ENCODE measurements around the gene PTPRZ1. TPM values are rescaled to one million over a fixed set of nuclear protein-coding genes. Genes with fewer than 3 reads are reported as not detected.

PTPRZ1 gene
- total and polyA plus RNA-seq, 2 donors from 2014 or later, result 0.17 to 0.98 TPM

DNA sequence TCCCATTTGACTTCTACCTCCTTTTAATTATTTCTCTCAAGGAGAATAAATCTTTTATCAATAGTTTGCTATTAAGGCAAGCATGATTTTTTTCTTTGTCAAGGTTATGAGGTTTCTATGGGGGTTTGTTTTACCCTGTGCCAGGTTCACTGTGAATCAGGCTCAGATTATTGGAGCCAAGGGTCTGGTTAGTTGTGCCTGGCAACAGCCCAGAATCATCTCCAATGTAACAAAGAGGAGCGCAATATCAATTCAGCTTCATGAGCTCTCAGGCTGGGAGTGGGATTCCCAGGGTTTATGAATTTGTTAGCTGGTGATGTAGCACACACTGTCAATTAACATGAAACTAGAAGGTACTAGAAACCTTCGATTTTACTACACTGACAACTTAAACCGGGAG is 197.9 kb downstream of the PTPRZ1 start:
- intact Hi-C loops (cut with DNase I), result no loop called here
- no peak for DNase-seq
- no peak overlapping the region for H3K9ac ChIP-seq (ENCODE audit: low read length in 3 of 3)
- FAIRE-seq, result no peak
- peaks cover 0 to 4% (median 0%) of the 10 kb centered on the region in 3 donors for H3K36me3 ChIP-seq (ENCODE audit: control insufficient read depth in 2 of 3, insufficient read depth in 3 of 3, low read length in 3 of 3)
- TF ChIP-seq, protein P1, sequence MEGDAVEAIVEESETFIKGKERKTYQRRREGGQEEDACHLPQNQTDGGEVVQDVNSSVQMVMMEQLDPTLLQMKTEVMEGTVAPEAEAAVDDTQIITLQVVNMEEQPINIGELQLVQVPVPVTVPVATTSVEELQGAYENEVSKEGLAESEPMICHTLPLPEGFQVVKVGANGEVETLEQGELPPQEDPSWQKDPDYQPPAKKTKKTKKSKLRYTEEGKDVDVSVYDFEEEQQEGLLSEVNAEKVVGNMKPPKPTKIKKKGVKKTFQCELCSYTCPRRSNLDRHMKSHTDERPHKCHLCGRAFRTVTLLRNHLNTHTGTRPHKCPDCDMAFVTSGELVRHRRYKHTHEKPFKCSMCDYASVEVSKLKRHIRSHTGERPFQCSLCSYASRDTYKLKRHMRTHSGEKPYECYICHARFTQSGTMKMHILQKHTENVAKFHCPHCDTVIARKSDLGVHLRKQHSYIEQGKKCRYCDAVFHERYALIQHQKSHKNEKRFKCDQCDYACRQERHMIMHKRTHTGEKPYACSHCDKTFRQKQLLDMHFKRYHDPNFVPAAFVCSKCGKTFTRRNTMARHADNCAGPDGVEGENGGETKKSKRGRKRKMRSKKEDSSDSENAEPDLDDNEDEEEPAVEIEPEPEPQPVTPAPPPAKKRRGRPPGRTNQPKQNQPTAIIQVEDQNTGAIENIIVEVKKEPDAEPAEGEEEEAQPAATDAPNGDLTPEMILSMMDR (IDR thresholded peaks at IDR 0.05; ENCODE audit: borderline replicate concordance, extremely low read depth, insufficient read depth), result no peak
- H3K9me3 ChIP-seq (ENCODE audit: control insufficient read depth in 2 of 3, insufficient read depth in 1 of 3, low read length in 3 of 3), result no peaks in the 10 kb centered on the region
- no peaks in the 10 kb centered on the region for H3K27me3 ChIP-seq (ENCODE audit: control insufficient read depth, insufficient read depth, low read length)
- no peak overlapping the region for H3K4me3 ChIP-seq (ENCODE audit: low read length in 3 of 3)
- no peak overlapping the region for H3K27ac ChIP-seq (ENCODE audit: low read depth in 2 of 2, low read length in 2 of 2)
- H3K4me1 ChIP-seq (ENCODE audit: control insufficient read depth in 2 of 3, insufficient read depth in 2 of 3, low read depth in 1 of 3, low read length in 3 of 3), result no peaks in the 10 kb centered on the region

DNA sequence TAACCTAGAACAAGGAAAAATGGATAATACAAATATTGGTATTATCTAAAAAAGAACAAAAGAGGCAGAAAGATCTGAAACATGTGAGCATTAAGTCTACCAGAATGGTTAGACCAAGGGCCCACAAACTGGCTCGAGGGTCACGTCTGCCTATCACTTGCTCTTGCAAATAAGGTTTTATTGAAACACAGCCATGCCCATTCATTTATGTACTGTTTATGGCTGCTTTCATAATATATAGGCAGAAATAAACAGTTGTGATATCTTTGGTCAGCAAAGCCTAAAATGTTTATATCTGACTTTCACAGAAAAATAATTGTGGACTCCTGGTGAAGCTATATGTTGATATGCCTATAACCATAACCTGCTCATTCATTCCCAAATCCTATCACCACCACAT is 199.3 kb downstream of the PTPRZ1 start:
- no peak overlapping the region for H3K4me3 ChIP-seq (ENCODE audit: low read length in 3 of 3)
- FAIRE-seq, result no peak
- no peak overlapping the region for H3K27ac ChIP-seq (ENCODE audit: low read depth in 2 of 2, low read length in 2 of 2)
- DNase-seq, result no peak
- H3K9ac ChIP-seq (ENCODE audit: low read length in 3 of 3), result no peak overlapping the region
- intact Hi-C loops (cut with DNase I), result no loop called here
- H3K9me3 ChIP-seq (ENCODE audit: control insufficient read depth in 2 of 3, insufficient read depth in 1 of 3, low read length in 3 of 3), result no peaks in the 10 kb centered on the region
- H3K36me3 ChIP-seq (ENCODE audit: control insufficient read depth in 2 of 3, insufficient read depth in 3 of 3, low read length in 3 of 3), result peaks cover under 1 to 5% (median 4%) of the 10 kb centered on the region in 3 donors
- no peaks in the 10 kb centered on the region for H3K27me3 ChIP-seq (ENCODE audit: control insufficient read depth, insufficient read depth, low read length)
- no peaks in the 10 kb centered on the region for H3K4me1 ChIP-seq (ENCODE audit: control insufficient read depth in 2 of 3, insufficient read depth in 2 of 3, low read depth in 1 of 3, low read length in 3 of 3)
- TF ChIP-seq, protein P1 (IDR thresholded peaks at IDR 0.05; ENCODE audit: borderline replicate concordance, extremely low read depth, insufficient read depth), result no peak

DNA sequence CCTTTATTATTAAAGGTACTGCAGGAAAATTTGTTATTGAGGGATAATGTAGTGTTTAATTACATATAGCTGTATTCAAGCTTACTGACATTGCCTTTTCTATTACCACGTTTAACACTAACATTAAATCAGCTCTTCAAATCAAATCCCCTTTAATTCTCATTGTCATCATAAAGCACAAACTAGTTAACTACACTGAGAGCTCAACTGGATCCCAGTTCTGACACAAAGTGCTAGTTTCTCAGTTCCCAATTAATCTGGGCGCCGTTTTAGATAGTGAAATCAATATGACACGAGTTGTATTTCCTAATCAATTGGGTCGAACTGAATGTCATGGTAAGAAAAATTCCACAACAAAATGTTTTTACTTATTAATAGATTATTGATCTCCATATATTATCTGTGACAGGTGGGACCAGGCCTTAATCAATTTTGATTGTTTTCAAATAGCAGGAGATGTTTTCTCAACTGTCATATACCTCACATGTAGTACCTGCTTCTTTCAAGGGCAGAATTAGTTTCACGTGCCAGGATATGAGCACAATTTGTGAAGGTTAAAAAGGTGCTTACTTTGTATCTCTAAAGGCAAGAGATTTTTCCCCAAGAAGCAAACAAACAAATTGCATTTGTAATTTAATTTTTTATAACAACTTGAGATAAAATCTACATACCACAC is 200.1 kb downstream of the PTPRZ1 start:
- H3K36me3 ChIP-seq (ENCODE audit: control insufficient read depth in 2 of 3, insufficient read depth in 3 of 3, low read length in 3 of 3), result peaks cover 5 to 13% (median 8%) of the 10 kb centered on the region in 3 donors
- H3K9me3 ChIP-seq (ENCODE audit: control insufficient read depth in 2 of 3, insufficient read depth in 1 of 3, low read length in 3 of 3), result no peaks in the 10 kb centered on the region
- intact Hi-C loops (cut with DNase I), result no loop called here
- H3K9ac ChIP-seq (ENCODE audit: low read length in 3 of 3), result no peak overlapping the region
- no peak for FAIRE-seq
- TF ChIP-seq, protein P1 (IDR thresholded peaks at IDR 0.05; ENCODE audit: borderline replicate concordance, extremely low read depth, insufficient read depth), result no peak
- H3K4me3 ChIP-seq (ENCODE audit: low read length in 3 of 3), result no peak overlapping the region
- no peak for DNase-seq
- no peak overlapping the region for H3K27ac ChIP-seq (ENCODE audit: low read depth in 2 of 2, low read length in 2 of 2)
- no peaks in the 10 kb centered on the region for H3K4me1 ChIP-seq (ENCODE audit: control insufficient read depth in 2 of 3, insufficient read depth in 2 of 3, low read depth in 1 of 3, low read length in 3 of 3)
- no peaks in the 10 kb centered on the region for H3K27me3 ChIP-seq (ENCODE audit: control insufficient read depth, insufficient read depth, low read length)

All from kidney (tissue), 14 donors.